ENCODE data around the gene KRTAP9-1. TPM values are rescaled to one million over a fixed set of nuclear protein-coding genes. Genes with fewer than 3 reads are reported as not detected.
"Not testable (repeated sequence)": the region's sequence is repeated elsewhere in the genome, so short reads cannot be mapped to it uniquely, and the experiment has no call there.

KRTAP9-1 gene
- total RNA-seq, 2 experiments from 2014 or later: not detected

GRCh38 chr17:41185001-41185400, 4.7 kb upstream of the KRTAP9-1 start:
- Mint-ChIP-seq H3K9me3 (ENCODE audit: low read depth) (no peaks in the 10 kb centered on the region), H3K4me3 (no peak overlapping the region), H3K36me3 (ENCODE audit: low read depth) (no peaks in the 10 kb centered on the region), H3K27ac (no peak overlapping the region), H3K27me3 (peaks cover 4% of the 10 kb centered on the region), H3K4me1 (no peaks in the 10 kb centered on the region)
- intact Hi-C loops (cut with DNase I, micrococcal nuclease): no loop called here
- CTCF ChIA-PET: interaction anchor here (0.8 kb wide), 1 partner anchor 420 kb away, joined by 3 read pairs; no protein-coding TSS in a partner anchor
- POLR2A ChIA-PET: no interaction called here
- ATAC-seq: no peak
- DNase-seq: no peak

GRCh38 chr17:41186872-41187271, 2.8 kb upstream of the KRTAP9-1 start:
- no peaks in the 10 kb centered on the region for H3K36me3 Mint-ChIP-seq (ENCODE audit: low read depth)
- no peaks in the 10 kb centered on the region for H3K4me1 Mint-ChIP-seq
- POLR2A ChIA-PET: no interaction called here
- no peaks in the 10 kb centered on the region for H3K9me3 Mint-ChIP-seq (ENCODE audit: low read depth)
- CTCF ChIA-PET: interaction anchor here (0.7 to 1.7 kb wide), 2 partner anchors 8 to 14 kb away, joined by 3 to 4 read pairs; no protein-coding TSS in a partner anchor
- H3K27ac Mint-ChIP-seq: no peak overlapping the region
- H3K27me3 Mint-ChIP-seq: peaks cover 4% of the 10 kb centered on the region
- H3K4me3 Mint-ChIP-seq: no peak overlapping the region
- DNase-seq (no peak), ATAC-seq (no peak)
- intact Hi-C loops (cut with DNase I, micrococcal nuclease): no loop called here

GRCh38 chr17:41190328-41190727, 641 bp downstream of the KRTAP9-1 start:
- H3K4me3 Mint-ChIP-seq: no peak overlapping the region
- DNase-seq (no peak), ATAC-seq (no peak)
- no peaks in the 10 kb centered on the region for H3K4me1 Mint-ChIP-seq
- H3K9me3 Mint-ChIP-seq (ENCODE audit: low read depth): peaks cover 3% of the 10 kb centered on the region
- peaks cover 4% of the 10 kb centered on the region for H3K27me3 Mint-ChIP-seq
- intact Hi-C loops (cut with DNase I, micrococcal nuclease): no loop called here
- peaks cover 3% of the 10 kb centered on the region for H3K36me3 Mint-ChIP-seq (ENCODE audit: low read depth)
- no peak overlapping the region for H3K27ac Mint-ChIP-seq
- POLR2A ChIA-PET: no interaction called here
- CTCF ChIA-PET: no interaction called here

GRCh38 chr17:41196068-41196467, 6.4 kb downstream of the KRTAP9-1 start:
- Mint-ChIP-seq H3K4me3 (no peak overlapping the region), H3K27ac (no peak overlapping the region), H3K4me1 (no peaks in the 10 kb centered on the region), H3K9me3 (ENCODE audit: low read depth) (peaks cover 8% of the 10 kb centered on the region), H3K27me3 (no peaks in the 10 kb centered on the region), H3K36me3 (ENCODE audit: low read depth) (peaks cover 3% of the 10 kb centered on the region)
- no peak for DNase-seq
- CTCF ChIA-PET: interaction anchor here (1.5 kb wide), 1 partner anchor 14 kb away, joined by 3 read pairs; no protein-coding TSS in a partner anchor
- POLR2A ChIA-PET: no interaction called here
- ATAC-seq: no peak
- intact Hi-C loops (cut with DNase I, micrococcal nuclease): no loop called here

GRCh38 chr17:41199421-41200078, 9.9 kb downstream of the KRTAP9-1 start:
- H3K9me3 Mint-ChIP-seq (ENCODE audit: low read depth): peaks cover 5% of the 10 kb centered on the region

GRCh38 chr17:41211845-41212466, 22.3 kb downstream of the KRTAP9-1 start:
- intact Hi-C loops (cut with DNase I, micrococcal nuclease): no loop called here
- POLR2A ChIA-PET: no interaction called here

More at GRCh38 chr17:41199421-41200078, 9.9 kb downstream of the KRTAP9-1 start:
- ChIA-PET POLR2A (no interaction called here), CTCF (no interaction called here)
- no peak for DNase-seq
- Mint-ChIP-seq H3K27ac (no peak overlapping the region), H3K27me3 (no peaks in the 10 kb centered on the region), H3K4me3 (no peak overlapping the region), H3K36me3 (ENCODE audit: low read depth) (no peaks in the 10 kb centered on the region), H3K4me1 (no peaks in the 10 kb centered on the region)
- no peak for ATAC-seq
- intact Hi-C loops (cut with DNase I, micrococcal nuclease): no loop called here

GRCh38 chr17:41212524-41213169, 23.0 kb downstream of the KRTAP9-1 start:
- Mint-ChIP-seq H3K9me3 (ENCODE audit: low read depth) (no peaks in the 10 kb centered on the region), H3K27me3 (peaks cover 7% of the 10 kb centered on the region), H3K36me3 (ENCODE audit: low read depth) (no peaks in the 10 kb centered on the region), H3K4me1 (peaks cover 8% of the 10 kb centered on the region), H3K27ac (no peak overlapping the region), H3K4me3 (no peak overlapping the region)
- ChIA-PET CTCF (interaction anchor here (0.6 kb wide), 1 partner anchor 397 kb away, joined by 3 read pairs; no protein-coding TSS in a partner anchor), POLR2A (no interaction called here)
- DNase-seq (no peak), ATAC-seq (no peak)
- intact Hi-C loops (cut with DNase I, micrococcal nuclease): no loop called here

More at GRCh38 chr17:41211845-41212466, 22.3 kb downstream of the KRTAP9-1 start:
- H3K4me1 Mint-ChIP-seq: peaks cover 8% of the 10 kb centered on the region
- no peaks in the 10 kb centered on the region for H3K36me3 Mint-ChIP-seq (ENCODE audit: low read depth)
- ATAC-seq (peak; percentile 57), DNase-seq (no peak)
- H3K27ac Mint-ChIP-seq: no peak overlapping the region
- H3K9me3 Mint-ChIP-seq (ENCODE audit: low read depth): no peaks in the 10 kb centered on the region
- H3K27me3 Mint-ChIP-seq: peaks cover 7% of the 10 kb centered on the region
- H3K4me3 Mint-ChIP-seq: no peak overlapping the region
- CTCF ChIA-PET: interaction anchor here (0.6 kb wide), 1 partner anchor 396 kb away, joined by 3 read pairs; no protein-coding TSS in a partner anchor

- H3K9me3 Mint-ChIP-seq (ENCODE audit: low read depth): peaks cover 4% of the 10 kb centered on the region
- no peaks in the 10 kb centered on the region for H3K36me3 Mint-ChIP-seq (ENCODE audit: low read depth)
- H3K27me3 Mint-ChIP-seq: peaks cover 7% of the 10 kb centered on the region
- CTCF ChIA-PET: interaction anchor here (0.6 kb wide), 1 partner anchor 308 kb away, joined by 3 read pairs; no protein-coding TSS in a partner anchor
- no peak overlapping the region for H3K4me3 Mint-ChIP-seq
- ATAC-seq: no peak
- peaks cover 8% of the 10 kb centered on the region for H3K4me1 Mint-ChIP-seq
- H3K27ac Mint-ChIP-seq: no peak overlapping the region
- intact Hi-C loops (cut with DNase I, micrococcal nuclease): no loop called here
- POLR2A ChIA-PET: no interaction called here
- DNase-seq: no peak
Observed at GRCh38 chr17:41215681-41216080, 26.0 kb downstream of the KRTAP9-1 start.

- H3K4me1 Mint-ChIP-seq: no peaks in the 10 kb centered on the region
- ChIA-PET POLR2A (no interaction called here), CTCF (no interaction called here)
- H3K27me3 Mint-ChIP-seq: no peaks in the 10 kb centered on the region
- no peak overlapping the region for H3K27ac Mint-ChIP-seq
- DNase-seq: no peak
- H3K4me3 Mint-ChIP-seq: no peak overlapping the region
- H3K9me3 Mint-ChIP-seq (ENCODE audit: low read depth): peaks cover 4% of the 10 kb centered on the region
- ATAC-seq: no peak
- intact Hi-C loops (cut with DNase I, micrococcal nuclease): no loop called here
- no peaks in the 10 kb centered on the region for H3K36me3 Mint-ChIP-seq (ENCODE audit: low read depth)
Observed at GRCh38 chr17:41223821-41224220, 34.1 kb downstream of the KRTAP9-1 start.

GRCh38 chr17:41226051-41226450, 36.4 kb downstream of the KRTAP9-1 start:
- Mint-ChIP-seq H3K27me3 (no peaks in the 10 kb centered on the region), H3K4me3 (no peak overlapping the region), H3K9me3 (ENCODE audit: low read depth) (no peaks in the 10 kb centered on the region), H3K27ac (no peak overlapping the region), H3K4me1 (no peaks in the 10 kb centered on the region), H3K36me3 (ENCODE audit: low read depth) (no peaks in the 10 kb centered on the region)
- ChIA-PET POLR2A (no interaction called here), CTCF (interaction anchor here (0.7 kb wide), 1 partner anchor 376 kb away, joined by 3 read pairs; no protein-coding TSS in a partner anchor)
- intact Hi-C loops (cut with DNase I, micrococcal nuclease): no loop called here
- DNase-seq (no peak), ATAC-seq (no peak)

GRCh38 chr17:41226598-41227095, 37.0 kb downstream of the KRTAP9-1 start, which contains the start of gene KRTAP9-2:
TSS of gene KRTAP9-2 (plus strand) at chr17:41226648. CDS start at chr17:41226655, 7 bp downstream.
- intact Hi-C loops (cut with DNase I, micrococcal nuclease); CTCF ChIA-PET; H3K27ac Mint-ChIP-seq; H3K27me3 Mint-ChIP-seq; H3K36me3 Mint-ChIP-seq (ENCODE audit: low read depth); H3K4me3 Mint-ChIP-seq; DNase-seq; ATAC-seq; H3K4me1 Mint-ChIP-seq; H3K9me3 Mint-ChIP-seq (ENCODE audit: low read depth); POLR2A ChIA-PET: not testable (repeated sequence)

Data from activated CD4-positive, alpha-beta T cell treated with anti-CD3 and anti-CD28 coated beads for 36 hours (primary cell).